Activated naive CD4-positive, alpha-beta T cell (primary cell): ENCODE measurements around the gene GRIN3B.

Experiments
- DNase-seq, 4 experiments: peaks; one replicate each; lab custom pipeline; 2025; lab: John Stamatoyannopoulos, UW

GRIN3B gene

GRCh38 chr19:990746-991145 is 9.5 kb upstream of the GRIN3B start:
- no peak for DNase-seq

- peak in 3 of 4 experiments; percentile 43 to 78 (median 52) for DNase-seq
Observed at GRCh38 chr19:991174-991931, 8.9 kb upstream of the GRIN3B start.

GRCh38 chr19:991932-992669 is 8.1 kb upstream of the GRIN3B start:
- DNase-seq, result no peak

DNA sequence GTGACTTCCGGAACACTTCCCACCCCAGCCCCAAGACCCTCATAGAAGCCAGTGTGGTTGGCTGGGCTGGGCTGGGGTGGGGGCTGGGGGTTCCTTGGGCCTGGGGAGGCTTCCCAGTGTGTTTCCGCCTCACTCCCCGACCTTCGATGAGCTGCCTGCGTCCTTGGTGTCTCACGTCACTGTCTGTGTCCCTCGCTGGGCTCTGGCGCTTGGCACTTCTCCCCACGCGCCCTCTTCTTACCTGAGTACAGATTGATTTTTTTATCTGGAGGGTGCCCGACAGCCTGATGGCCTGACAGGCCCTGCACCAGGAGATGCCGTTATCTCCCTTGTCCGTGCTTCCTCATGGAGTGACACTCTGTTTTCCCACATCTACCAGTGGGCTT is 7.6 kb upstream of the GRIN3B start:
- DNase-seq, result no peak

GRCh38 chr19:993361-993830 is 6.8 kb upstream of the GRIN3B start:
- DNase-seq, result no peak

- DNase-seq, result no peak
Observed at GRCh38 chr19:993831-994393, 6.3 kb upstream of the GRIN3B start.

DNA sequence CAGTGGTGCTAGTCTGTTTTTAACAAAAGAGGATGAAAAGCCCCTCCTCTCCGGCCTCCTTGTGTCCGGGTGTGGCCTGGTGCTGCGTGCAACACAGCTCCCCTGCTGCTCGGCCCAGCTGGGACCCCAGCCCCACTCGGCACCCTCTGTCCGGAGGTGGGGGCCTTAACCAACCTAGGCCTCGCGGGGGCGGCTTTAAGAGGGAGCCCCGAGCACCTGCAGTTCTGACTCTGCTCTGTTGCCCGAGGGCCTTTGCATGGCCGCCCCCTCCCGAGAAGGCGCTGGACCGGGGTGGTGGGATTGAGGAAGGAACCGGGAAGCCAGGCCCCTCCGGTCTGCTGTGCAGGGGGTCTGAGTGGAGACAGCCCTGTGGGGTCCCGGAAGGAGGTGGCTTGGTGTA is 5.7 kb upstream of the GRIN3B start:
- DNase-seq, result no peak

- DNase-seq, result no peak
Observed at GRCh38 chr19:995051-995827, 5.0 kb upstream of the GRIN3B start.

DNA sequence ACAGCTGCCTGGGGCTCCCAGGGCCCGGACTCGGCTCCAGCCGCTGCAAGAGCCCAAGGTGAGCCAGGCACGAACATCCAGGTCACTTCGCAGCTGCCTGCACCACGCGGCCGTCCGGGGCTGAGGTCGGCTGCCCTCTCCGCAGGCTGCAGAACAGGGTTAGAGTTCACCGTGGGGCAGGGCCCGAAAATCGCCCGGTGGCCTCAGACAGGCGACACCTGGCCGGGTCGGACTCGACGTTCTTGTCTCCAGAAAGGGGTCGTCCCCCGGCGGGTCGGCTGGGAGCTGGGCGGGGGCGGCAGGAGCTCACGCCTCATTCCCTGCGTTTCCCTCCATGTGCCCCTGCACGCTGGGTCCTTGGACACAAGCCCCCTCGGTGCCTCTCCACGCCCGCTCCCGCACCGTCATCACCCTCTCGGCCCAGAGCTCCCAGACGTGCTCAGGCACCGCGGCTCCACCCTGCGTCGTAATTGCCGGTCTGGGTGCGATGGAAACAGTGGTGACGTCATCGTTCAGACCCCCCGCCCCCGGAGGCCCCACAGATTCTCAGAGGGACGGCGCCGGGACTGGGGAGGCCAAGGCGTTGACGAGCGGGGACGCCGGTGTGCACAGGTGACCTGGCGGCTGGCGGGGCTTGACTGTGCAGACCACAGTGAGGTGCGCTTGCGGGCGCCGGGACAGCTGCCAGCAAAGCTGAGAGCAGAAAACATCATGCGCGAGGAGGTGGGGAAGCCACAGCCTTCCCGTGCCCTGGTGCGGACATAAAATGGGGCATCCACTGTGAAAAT is 4.0 kb upstream of the GRIN3B start:
- DNase-seq, result peak in 3 of 4 experiments; percentile 35 to 63 (median 49)

- DNase-seq, result no peak
Observed at GRCh38 chr19:998064-998463, 2.2 kb upstream of the GRIN3B start.

GRCh38 chr19:999379-999719 is 870 bp upstream of the GRIN3B start:
- no peak for DNase-seq

DNA sequence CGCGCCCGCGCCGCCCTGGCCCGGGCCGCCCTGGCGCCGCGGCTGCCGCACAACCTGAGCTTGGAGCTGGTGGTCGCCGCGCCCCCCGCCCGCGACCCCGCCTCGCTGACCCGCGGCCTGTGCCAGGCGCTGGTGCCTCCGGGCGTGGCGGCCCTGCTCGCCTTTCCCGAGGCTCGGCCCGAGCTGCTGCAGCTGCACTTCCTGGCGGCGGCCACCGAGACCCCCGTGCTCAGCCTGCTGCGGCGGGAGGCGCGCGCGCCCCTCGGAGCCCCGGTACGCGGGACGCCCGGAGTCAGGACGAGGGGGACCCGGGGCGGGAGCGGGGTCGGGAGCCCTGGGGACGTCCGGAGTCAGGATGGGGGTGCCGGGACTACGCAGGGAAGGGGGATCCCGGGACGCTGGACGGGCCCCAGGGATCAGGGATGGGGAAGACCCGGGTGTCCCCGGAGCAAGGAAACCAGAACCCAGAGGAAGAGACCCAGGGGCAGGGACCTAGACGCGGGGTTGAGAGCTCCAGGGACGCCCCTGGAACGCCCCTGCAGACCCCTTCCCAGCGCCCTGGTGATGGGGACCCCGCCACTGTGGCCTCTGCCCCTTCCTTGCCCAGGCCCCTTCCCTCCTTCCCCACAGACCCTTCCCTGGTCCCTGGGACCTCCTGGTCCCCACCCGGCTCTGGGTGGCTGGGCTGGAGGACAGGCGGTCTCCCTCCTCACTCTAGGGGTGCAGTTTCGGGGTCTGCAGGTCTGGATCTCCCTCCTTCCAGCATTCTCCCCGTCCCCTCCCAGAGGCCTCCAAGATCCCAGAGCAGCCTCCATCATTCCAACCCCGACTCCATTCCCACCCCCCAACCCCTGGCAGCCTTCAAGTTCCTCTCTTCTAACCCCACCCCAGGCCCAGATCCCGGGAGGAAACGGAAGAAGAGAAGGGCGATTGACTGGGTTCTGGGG is 645 bp downstream of the GRIN3B start:
- no peak for DNase-seq

GRCh38 chr19:1001538-1002166 is 1.4 kb downstream of the GRIN3B start:
- DNase-seq, result peak; percentile 37 to 69 (median 64)

GRCh38 chr19:1002600-1002999 is 2.4 kb downstream of the GRIN3B start:
- DNase-seq, result no peak

- DNase-seq, result no peak
Observed at GRCh38 chr19:1003283-1003682, 3.1 kb downstream of the GRIN3B start.

DNA sequence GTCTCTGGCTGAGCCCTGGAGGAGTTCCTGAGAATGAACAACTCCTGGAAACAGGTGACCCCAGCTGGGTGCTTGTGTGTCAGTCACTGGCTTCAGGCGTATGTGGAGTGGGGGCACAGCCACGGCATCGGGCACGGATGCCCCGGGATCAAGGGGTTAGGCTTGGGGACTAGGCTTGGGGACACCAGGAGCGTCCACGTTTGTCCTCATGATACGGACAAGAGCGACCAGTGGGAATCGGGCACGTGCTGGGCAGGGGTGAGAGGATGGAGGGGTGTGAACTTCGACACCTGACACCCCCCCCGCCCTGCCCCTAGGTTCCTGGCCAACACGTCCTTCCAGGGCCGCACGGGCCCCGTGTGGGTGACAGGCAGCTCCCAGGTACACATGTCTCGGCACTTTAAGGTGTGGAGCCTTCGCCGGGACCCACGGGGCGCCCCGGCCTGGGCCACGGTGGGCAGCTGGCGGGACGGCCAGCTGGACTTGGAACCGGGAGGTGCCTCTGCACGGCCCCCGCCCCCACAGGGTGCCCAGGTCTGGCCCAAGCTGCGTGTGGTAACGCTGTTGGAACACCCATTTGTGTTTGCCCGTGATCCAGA is 4.1 kb downstream of the GRIN3B start:
- DNase-seq, result no peak

DNA sequence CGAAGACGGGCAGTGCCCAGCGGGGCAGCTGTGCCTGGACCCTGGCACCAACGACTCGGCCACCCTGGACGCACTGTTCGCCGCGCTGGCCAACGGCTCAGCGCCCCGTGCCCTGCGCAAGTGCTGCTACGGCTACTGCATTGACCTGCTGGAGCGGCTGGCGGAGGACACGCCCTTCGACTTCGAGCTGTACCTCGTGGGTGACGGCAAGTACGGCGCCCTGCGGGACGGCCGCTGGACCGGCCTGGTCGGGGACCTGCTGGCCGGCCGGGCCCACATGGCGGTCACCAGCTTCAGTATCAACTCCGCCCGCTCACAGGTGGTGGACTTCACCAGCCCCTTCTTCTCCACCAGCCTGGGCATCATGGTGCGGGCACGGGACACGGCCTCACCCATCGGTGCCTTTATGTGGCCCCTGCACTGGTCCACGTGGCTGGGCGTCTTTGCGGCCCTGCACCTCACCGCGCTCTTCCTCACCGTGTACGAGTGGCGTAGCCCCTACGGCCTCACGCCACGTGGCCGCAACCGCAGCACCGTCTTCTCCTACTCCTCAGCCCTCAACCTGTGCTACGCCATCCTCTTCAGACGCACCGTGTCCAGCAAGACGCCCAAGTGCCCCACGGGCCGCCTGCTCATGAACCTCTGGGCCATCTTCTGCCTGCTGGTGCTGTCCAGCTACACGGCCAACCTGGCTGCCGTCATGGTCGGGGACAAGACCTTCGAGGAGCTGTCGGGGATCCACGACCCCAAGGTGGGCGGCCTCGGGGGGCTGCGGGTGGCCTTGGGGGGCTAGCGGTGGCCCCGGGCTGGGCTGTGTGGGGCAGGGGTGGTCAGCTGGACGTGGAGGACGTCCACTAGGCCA is 4.8 kb downstream of the GRIN3B start:
- no peak for DNase-seq

- no peak for DNase-seq
Observed at GRCh38 chr19:1006711-1007398, 6.6 kb downstream of the GRIN3B start.
